Liver (tissue), 9 donors: ENCODE results near the gene CTNNA2. TPM values are rescaled to one million over a fixed set of nuclear protein-coding genes. Genes with fewer than 3 reads are reported as not detected.

ENCODE experiments used
- DNase-seq: peaks from one replicate; pipeline ENCODE4 v3.0.0-alpha.2; 2017; ENCODE audit warnings: low spot score
- H3K27ac ChIP-seq, 2 donors: one replicate each; pipeline ENCODE4 v1.7.0; 2013; ENCODE audit warnings: inconsistent platforms in 2 of 2, low read length in 2 of 2, control low read depth in 1 of 2, low read depth in 1 of 2, mild to moderate bottlenecking in 1 of 2
- H3K27me3 ChIP-seq, 4 donors: one replicate each; pipeline versions ENCODE4 v1.6.1 to v1.7.0; 2013; ENCODE audit warnings: low read length in 3 of 4, inconsistent platforms in 1 of 4, mild to moderate bottlenecking in 1 of 4, moderate library complexity in 1 of 4; ENCODE audit not compliant: control insufficient read depth in 4 of 4, insufficient read depth in 4 of 4
- H3K36me3 ChIP-seq, 4 donors: one replicate each; pipeline versions ENCODE4 v1.6.1 to v1.7.0; 2013; ENCODE audit warnings: low read length in 3 of 4, mild to moderate bottlenecking in 3 of 4, low read depth in 1 of 4, moderate library complexity in 1 of 4; ENCODE audit not compliant: control insufficient read depth in 4 of 4, insufficient read depth in 3 of 4
- H3K4me1 ChIP-seq, 4 donors: one replicate each; pipeline versions ENCODE4 v1.6.1 to v1.7.0; 2013; ENCODE audit warnings: low read length in 3 of 4, mild to moderate bottlenecking in 3 of 4, moderate library complexity in 1 of 4; ENCODE audit not compliant: control insufficient read depth in 4 of 4, insufficient read depth in 4 of 4
- H3K4me3 ChIP-seq, 3 donors: one replicate each; pipeline versions ENCODE4 v1.6.1 to v1.7.0; 2013; ENCODE audit warnings: low read length in 3 of 3, control low read depth in 1 of 3, low read depth in 1 of 3, mild to moderate bottlenecking in 1 of 3
- H3K9ac ChIP-seq, 2 donors: one replicate each; pipeline ENCODE4 v1.7.0; 2013; ENCODE audit warnings: low read length in 2 of 2, mild to moderate bottlenecking in 2 of 2, moderate library complexity in 2 of 2, control low read depth in 1 of 2, low read depth in 1 of 2
- H3K9me3 ChIP-seq, 4 donors: one replicate each; pipeline versions ENCODE4 v1.6.1 to v1.7.0; 2013; ENCODE audit warnings: low read length in 3 of 4; ENCODE audit not compliant: control insufficient read depth in 4 of 4
- ATF3 ChIP-seq: IDR thresholded peaks from 2 replicates; pipeline ENCODE4 v1.6.1; 2016; ENCODE audit warnings: antibody characterized with exemption
- CTCF ChIP-seq: fragments of 150-350 bp; IDR thresholded peaks from 2 replicates; pipeline ENCODE4 v1.5.1; 2017; ENCODE audit warnings: improper control_type of control experiment, low read depth, low read length; ENCODE audit not compliant: missing input control
- FOXA2 ChIP-seq: IDR thresholded peaks from 2 replicates; pipeline ENCODE4 v1.6.1; 2016; ENCODE audit warnings: antibody characterized with exemption
- GABPA ChIP-seq, 2 donors: IDR thresholded peaks in 1 of 2; conservative IDR thresholded peaks in 1 of 2; 2 replicates each; pipeline ENCODE4 v1.6.1; 2016; ENCODE audit warnings: antibody characterized with exemption in 2 of 2, mild to moderate bottlenecking in 1 of 2, moderate library complexity in 1 of 2
- HNF4A ChIP-seq, 2 donors: conservative IDR thresholded peaks; 2 replicates each; pipeline ENCODE4 v1.6.1; 2016; ENCODE audit warnings: antibody characterized with exemption in 2 of 2, mild to moderate bottlenecking in 2 of 2
- MAX ChIP-seq: IDR thresholded peaks from 2 replicates; pipeline ENCODE4 v1.6.1; 2016; ENCODE audit warnings: antibody characterized with exemption
- NR2F2 ChIP-seq: IDR thresholded peaks from 2 replicates; pipeline ENCODE4 v1.6.1; 2016; ENCODE audit warnings: antibody characterized with exemption
- RAD21 ChIP-seq, 2 donors: IDR thresholded peaks; 2 replicates each; pipeline ENCODE4 v1.6.1; 2016; ENCODE audit warnings: antibody characterized with exemption in 2 of 2, mild to moderate bottlenecking in 2 of 2
- REST ChIP-seq: IDR thresholded peaks from 2 replicates; pipeline ENCODE4 v1.6.1; 2016; ENCODE audit warnings: antibody characterized with exemption, mild to moderate bottlenecking
- RXRA ChIP-seq, 2 donors: IDR thresholded peaks; 2 replicates each; pipeline ENCODE4 v1.6.1; 2017 to 2018; ENCODE audit warnings: antibody characterized with exemption in 2 of 2, mild to moderate bottlenecking in 1 of 2
- SP1 ChIP-seq: IDR thresholded peaks from 2 replicates; pipeline ENCODE4 v1.6.1; 2018; ENCODE audit warnings: antibody characterized with exemption, mild to moderate bottlenecking
- TAF1 ChIP-seq: conservative IDR thresholded peaks from 2 replicates; pipeline ENCODE4 v1.6.1; 2016; ENCODE audit warnings: antibody characterized with exemption, mild to moderate bottlenecking
- YY1 ChIP-seq: IDR thresholded peaks from 2 replicates; pipeline ENCODE4 v1.6.1; 2016; ENCODE audit warnings: antibody characterized with exemption, mild to moderate bottlenecking
- ZBTB33 ChIP-seq: IDR thresholded peaks from 2 replicates; pipeline ENCODE4 v1.6.1; 2016; ENCODE audit warnings: antibody characterized with exemption
- WGBS: extraction: QIAGEN DNeasy Blood & Tissue Kit; methylation state at CpG from one replicate; pipeline ENCODE4 v1.1.7; 2013; 5-methylcytosine and 5-hydroxymethylcytosine counted together
- polyA plus RNA-seq, 2 donors: library from polyadenylated mRNA; stranded (reverse) in 1 of 2; unstranded in 1 of 2; fragments of 200-250 nt in 1 of 2; fragments of >200 nt in 1 of 2; fragmentation: Nextera tagmentation in 1 of 2; extraction: Ambion mirVana in 1 of 2; gene quantifications; one replicate each; pipeline versions ENCODE4 v1.2.1 to v1.2.3, GENCODE V29; 2013 to 2015
- total RNA-seq, 2 donors: library from RNA; depleted of rRNA; stranded (reverse); fragments of >200 nt; gene quantifications; one replicate each; pipeline ENCODE4 v1.2.3, GENCODE V29; 2014
- donor health status: healthy.
- donor health status: healthy.
- donor health status: healthy.
- donor health status: healthy.
- donor health status: healthy.

CTNNA2 gene
- total and polyA plus RNA-seq, 4 donors, result 0.05 TPM; not detected in 3

GRCh38 chr2:80642465-80642864, 1129.6 kb downstream of the CTNNA2 start:
- TF ChIP-seq CTCF (no peak), SP1 (no peak), NR2F2 (no peak), TAF1 (no peak), RXRA (IDR thresholded peaks at IDR 0.05) (no peak), ATF3 (no peak)
- Histone ChIP-seq H3K27me3 (no peaks in the 10 kb centered on the region), H3K4me3 (no peak overlapping the region), H3K9me3 (no peaks in the 10 kb centered on the region), H3K27ac (no peak overlapping the region), H3K4me1 (no peaks in the 10 kb centered on the region), H3K9ac (no peak overlapping the region), H3K36me3 (no peaks in the 10 kb centered on the region)
- no peak for DNase-seq
- 67% methylated on average over 2 of the region's 2 CpGs for WGBS

GRCh38 chr2:80643598-80643997, 1130.7 kb downstream of the CTNNA2 start:
- no peak for TF ChIP-seq ZBTB33
- TF ChIP-seq CTCF, result no peak
- no peak for TF ChIP-seq ATF3
- TF ChIP-seq MAX, result no peak
- no peak for TF ChIP-seq RAD21 (IDR thresholded peaks at IDR 0.05)
- no peak for TF ChIP-seq GABPA (IDR thresholded peaks at IDR 0.05 in 1 of 2, conservative IDR thresholded peaks at IDR 0.05 in 1 of 2)
- TF ChIP-seq HNF4A (conservative IDR thresholded peaks at IDR 0.05), result no peak
- TF ChIP-seq RXRA (IDR thresholded peaks at IDR 0.05), result no peak
- no peak for TF ChIP-seq FOXA2
- TF ChIP-seq NR2F2, result no peak
- no peak for TF ChIP-seq YY1
- no peak for TF ChIP-seq REST
- H3K9me3 ChIP-seq, result no peaks in the 10 kb centered on the region
- no peak overlapping the region for H3K9ac ChIP-seq
- H3K4me3 ChIP-seq, result no peak overlapping the region
- DNase-seq, result no peak
- no peaks in the 10 kb centered on the region for H3K4me1 ChIP-seq
- no peaks in the 10 kb centered on the region for H3K27me3 ChIP-seq
- H3K27ac ChIP-seq, result no peak overlapping the region
- no peaks in the 10 kb centered on the region for H3K36me3 ChIP-seq
